Activated CD8-positive, alpha-beta memory T cell treated with anti-CD3 and anti-CD28 coated beads, Interleukin-2, amount 50 U/mL, for 24 hours (primary cell): ENCODE measurements around the gene CHRNB2.

Experiments
- DNase-seq: peaks from one replicate; pipeline ENCODE4 v3.0.0-alpha.2; 2020; ENCODE audit errors: extremely low read depth

Gene CHRNB2

GRCh38 chr1:154581766-154582165 is 14.2 kb downstream of the CHRNB2 start:
- DNase-seq: no peak

DNA sequence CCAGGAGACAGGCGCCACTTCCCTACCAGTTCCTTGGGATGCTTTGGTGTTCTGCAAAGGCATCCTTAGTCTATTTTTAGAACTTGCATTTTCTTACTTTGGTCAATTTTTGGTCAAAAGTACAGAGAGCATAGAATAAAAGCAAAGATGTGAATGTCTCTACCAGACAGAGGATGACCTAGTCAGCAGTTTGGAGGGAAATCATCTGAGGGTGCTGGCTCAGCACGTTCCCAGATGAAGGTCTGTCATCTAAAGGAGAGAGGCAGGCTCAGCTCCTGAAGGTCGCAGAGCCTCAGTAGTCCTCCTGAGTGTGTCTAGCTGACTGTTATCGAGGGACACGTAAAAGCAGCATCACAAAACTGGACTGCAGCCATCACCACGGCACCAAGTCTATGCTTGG is 15.3 kb downstream of the CHRNB2 start:
- no peak for DNase-seq

DNA sequence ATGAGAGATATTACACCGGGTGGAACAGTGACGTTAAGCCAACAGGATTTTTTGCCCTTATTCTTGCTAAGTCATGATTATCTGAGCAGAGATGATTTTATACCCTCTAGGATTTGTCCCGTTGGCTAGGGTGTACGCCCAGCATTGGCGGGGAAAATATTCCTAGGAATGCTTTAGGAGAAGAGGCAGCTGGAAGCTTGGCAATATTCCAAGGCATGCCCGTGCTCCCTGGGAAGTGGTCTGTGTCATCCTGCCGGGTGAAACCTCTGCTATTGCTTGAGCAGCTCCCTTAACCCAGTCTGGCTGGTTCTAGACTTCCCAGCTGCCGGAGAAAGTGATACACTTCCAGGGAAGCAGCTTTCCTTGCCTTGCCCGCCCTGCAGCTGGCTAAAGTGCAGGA is 16.2 kb downstream of the CHRNB2 start:
- no peak for DNase-seq

- no peak for DNase-seq
Observed at GRCh38 chr1:154584267-154584994, 16.9 kb downstream of the CHRNB2 start.

DNA sequence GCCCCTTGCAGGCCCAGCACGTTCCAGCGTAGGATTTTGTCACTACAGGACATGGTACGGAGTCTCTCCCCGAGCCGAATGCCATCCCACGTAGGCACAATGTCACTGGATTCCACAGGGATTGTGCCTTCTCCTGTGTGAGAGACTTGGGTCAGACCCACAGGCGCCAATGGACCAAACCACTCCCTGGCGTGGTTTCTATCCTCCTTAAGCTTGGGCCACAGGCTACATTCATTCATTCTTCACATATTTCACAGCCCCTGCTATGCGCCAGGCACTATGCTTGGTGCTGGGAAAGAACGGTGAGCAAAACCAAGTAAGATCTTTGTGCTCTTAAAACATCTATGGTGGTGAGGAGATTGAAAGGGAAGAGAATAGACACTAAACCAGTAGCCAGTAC is 18.7 kb downstream of the CHRNB2 start:
- DNase-seq: no peak

GRCh38 chr1:154586641-154587040 is 19.1 kb downstream of the CHRNB2 start:
- no peak for DNase-seq

- DNase-seq: no peak
Observed at GRCh38 chr1:154589780-154590179, 22.2 kb downstream of the CHRNB2 start.

GRCh38 chr1:154590756-154591155 is 23.2 kb downstream of the CHRNB2 start:
- no peak for DNase-seq

DNA sequence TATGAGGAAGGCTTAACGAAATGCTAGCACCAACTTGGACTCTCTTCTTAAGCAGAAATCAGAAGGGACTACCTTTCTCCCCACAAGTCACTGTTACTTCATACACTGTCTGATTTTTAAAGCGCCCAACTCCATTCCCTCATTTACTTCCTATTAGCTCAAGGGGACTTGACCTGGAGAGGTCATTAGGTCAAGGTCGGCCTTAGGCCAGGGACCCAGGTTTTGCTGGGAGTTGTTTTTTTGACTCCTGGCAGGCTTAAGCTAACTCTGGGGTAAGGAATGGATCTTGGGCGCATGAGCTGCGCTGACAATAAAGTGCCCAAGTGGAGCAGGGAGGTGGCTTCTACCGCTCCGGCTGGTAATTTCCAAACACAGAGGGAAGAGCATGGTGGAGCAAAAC is 23.6 kb downstream of the CHRNB2 start:
- no peak for DNase-seq

DNA sequence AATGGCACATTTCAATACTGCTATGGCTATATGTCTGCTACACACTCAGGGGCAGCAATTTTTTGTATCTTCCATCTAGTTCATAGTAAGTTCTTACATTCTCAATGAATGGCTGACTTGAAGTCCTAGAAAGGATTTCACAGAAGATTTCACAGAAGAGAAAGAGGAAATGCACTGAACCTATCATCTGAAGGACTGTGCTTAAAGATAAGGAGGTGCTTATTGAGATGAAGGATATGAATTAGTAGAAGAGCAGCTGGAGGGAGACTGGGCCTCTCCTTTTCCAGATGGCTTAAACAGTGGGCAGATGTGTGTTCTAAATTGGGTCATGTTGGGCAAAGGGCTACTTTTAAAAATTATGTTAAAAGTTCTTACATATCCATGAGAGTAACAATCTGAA is 25.8 kb downstream of the CHRNB2 start:
- no peak for DNase-seq

DNA sequence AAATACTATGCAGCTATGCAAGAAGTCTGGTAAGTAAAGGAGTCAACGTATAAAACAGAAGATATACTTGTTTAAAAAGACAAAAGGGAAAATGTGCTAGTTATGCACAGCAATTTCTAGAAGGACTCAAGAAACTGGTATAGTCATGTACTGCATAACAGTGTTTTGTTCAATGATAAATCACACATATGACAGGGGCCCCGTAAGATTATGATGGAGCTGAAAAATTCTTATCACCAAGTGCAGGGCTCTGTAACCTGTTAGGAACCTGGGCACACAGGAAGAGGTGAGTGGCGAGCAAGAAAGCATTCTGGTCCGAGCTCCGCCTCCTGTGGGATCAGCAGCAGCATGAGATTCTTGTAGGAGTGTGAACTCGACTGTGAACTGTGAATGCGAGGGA is 27.2 kb downstream of the CHRNB2 start:
- DNase-seq: no peak

DNA sequence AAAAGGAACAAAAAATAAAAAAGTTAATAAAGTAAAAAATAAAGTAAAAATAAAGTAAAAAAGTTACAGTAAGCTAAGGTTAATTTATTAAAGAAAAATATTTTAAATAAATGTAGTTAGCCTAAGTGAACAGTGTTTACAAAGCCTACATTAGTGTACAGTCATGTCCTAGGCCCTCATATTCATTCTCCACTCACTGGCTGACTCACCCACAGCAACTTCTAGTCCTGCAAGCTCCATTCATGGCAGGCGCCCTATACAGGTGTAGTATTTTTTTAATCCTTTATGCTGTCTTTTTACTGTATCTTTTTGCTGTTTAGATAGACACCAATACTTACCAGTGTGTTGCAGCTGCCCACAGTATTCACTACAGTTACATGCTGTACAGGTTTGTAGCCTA is 28.0 kb downstream of the CHRNB2 start:
- no peak for DNase-seq

- DNase-seq: no peak
Observed at GRCh38 chr1:154598871-154599635, 31.5 kb downstream of the CHRNB2 start.

DNA sequence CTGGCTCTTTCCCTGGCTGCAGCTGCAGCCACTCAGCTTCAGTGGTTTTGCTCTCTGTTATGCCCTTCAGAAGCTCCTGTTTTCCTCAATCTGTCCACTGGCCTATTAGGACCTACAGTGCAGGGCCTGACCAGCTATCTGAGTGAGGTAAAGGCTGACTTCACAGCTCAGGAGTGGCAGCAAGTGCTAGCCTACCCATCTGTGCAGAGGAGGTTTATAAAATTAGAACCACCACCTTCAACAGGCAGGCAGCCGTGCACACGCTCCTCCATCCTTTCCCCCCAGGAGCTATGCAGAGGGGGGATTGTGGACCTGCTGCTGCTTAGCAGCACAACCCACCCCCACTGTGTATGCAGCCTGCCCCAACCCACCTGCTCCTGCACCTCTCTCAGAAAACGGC is 32.1 kb downstream of the CHRNB2 start:
- DNase-seq: no peak

GRCh38 chr1:154603317-154603716 is 35.7 kb downstream of the CHRNB2 start:
- DNase-seq: no peak

- DNase-seq: no peak
Observed at GRCh38 chr1:154605534-154605933, 38.0 kb downstream of the CHRNB2 start.

- no peak for DNase-seq
Observed at GRCh38 chr1:154607106-154607608, 39.6 kb downstream of the CHRNB2 start.

- peak; percentile 86 for DNase-seq
Observed at GRCh38 chr1:154607609-154608396, 40.2 kb downstream of the CHRNB2 start, which contains the start of gene ADAR. TSS of gene ADAR (minus strand) at chr1:154608186. CDS start at chr1:154608006, 180 bp downstream.

DNA sequence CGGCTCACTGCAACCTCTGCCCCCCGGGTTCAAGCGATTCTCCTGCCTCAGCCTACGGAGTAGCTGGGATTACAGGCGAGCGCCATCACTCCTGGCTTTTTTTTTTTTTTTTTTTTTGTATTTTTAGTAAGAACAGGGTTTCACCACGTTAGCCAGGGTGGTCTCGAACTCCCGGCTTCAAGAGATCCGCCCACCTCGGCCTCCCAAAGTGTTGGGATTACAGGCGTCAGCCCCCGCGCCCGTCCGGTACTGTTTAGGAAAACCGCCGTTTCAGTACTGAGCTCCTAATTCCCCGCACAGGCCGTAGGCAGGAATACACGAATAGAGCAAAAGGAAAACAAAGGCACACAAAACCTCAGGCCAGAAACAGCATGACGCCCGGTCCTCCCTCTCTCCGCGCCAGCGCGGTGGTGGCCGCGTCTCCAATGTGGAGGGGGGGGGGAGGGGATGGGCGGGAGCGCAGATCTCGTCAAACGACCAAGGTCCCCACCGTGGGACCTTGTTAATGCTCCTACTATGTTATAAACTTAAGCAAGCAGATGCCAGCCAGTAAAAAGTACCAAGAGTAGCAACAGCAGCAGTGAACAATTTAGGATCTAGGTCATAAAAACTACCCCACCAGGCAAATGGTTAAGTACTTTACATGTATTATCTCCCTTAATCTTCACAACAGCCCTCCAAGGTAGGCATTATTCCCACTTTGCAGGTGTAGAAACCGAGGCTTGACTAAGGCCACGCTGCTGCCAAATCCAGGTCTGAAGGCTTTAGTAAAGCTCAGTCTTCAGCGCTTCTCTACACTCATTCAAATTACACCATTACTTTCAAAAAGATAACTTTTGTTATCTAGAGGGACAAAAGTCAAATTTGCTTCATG is 41.1 kb downstream of the CHRNB2 start:
- no peak for DNase-seq

- no peak for DNase-seq
Observed at GRCh38 chr1:154609398-154610380, 42.1 kb downstream of the CHRNB2 start.
